ENCODE results near the gene NATD1.
"Not testable (repeated sequence)": the region's sequence is repeated elsewhere in the genome, so short reads cannot be mapped to it uniquely, and the experiment has no call there.

The NATD1 gene

GRCh38 chr17:21194226-21194625 lies 59.0 kb downstream of the NATD1 start:
- DNase-seq (ENCODE audit: low read depth, low spot score) = no peak

GRCh38 chr17:21193031-21193430 lies 60.2 kb downstream of the NATD1 start:
- DNase-seq (ENCODE audit: low read depth, low spot score) = no peak

- DNase-seq (ENCODE audit: low read depth, low spot score) = not testable (repeated sequence)
These were observed 60.8 kb downstream of the NATD1 start for GRCh38 chr17:21192414-21192813.

GRCh38 chr17:21191698-21192097 lies 61.5 kb downstream of the NATD1 start:
- no peak for DNase-seq (ENCODE audit: low read depth, low spot score)

- no peak for DNase-seq (ENCODE audit: low read depth, low spot score)
These were observed 63.1 kb downstream of the NATD1 start for GRCh38 chr17:21190078-21190477.

- no peak for DNase-seq (ENCODE audit: low read depth, low spot score)
These were observed 63.8 kb downstream of the NATD1 start for GRCh38 chr17:21189361-21189760.

Data from ELF-1 (cell line).